Right atrium auricular region (tissue), 2 donors: ENCODE measurements around the gene MAP2K5. TPM values are rescaled to one million over a fixed set of nuclear protein-coding genes. Genes with fewer than 3 reads are reported as not detected.

Experiments used
- DNase-seq: peaks from one replicate; pipeline ENCODE4 v3.0.0-alpha.2; 2019; ENCODE audit warnings: low spot score
- H3K27ac ChIP-seq, 2 donors: fragments of 200-600 bp; sonication (generic); 1 replicate in 1 of 2; 2 replicates in 1 of 2; pipeline ENCODE4 v1.5.1; 2016 to 2019
- H3K27me3 ChIP-seq, 2 donors: fragments of 200-600 bp; sonication (generic); one replicate each; pipeline versions ENCODE4 v1.5.1 to v1.6.0; 2017 to 2019
- H3K36me3 ChIP-seq: fragments of 200-600 bp; sonication (generic); one replicate; pipeline ENCODE4 v1.5.1; 2016
- H3K4me1 ChIP-seq, 2 donors: fragments of 200-600 bp; sonication (generic); one replicate each; pipeline versions ENCODE4 v1.5.1 to v1.6.0; 2017 to 2019
- H3K4me3 ChIP-seq, 2 donors: fragments of 200-600 bp; sonication (generic); 1 replicate in 1 of 2; 2 replicates in 1 of 2; pipeline ENCODE4 v1.5.1; 2017 to 2019; ENCODE audit warnings: mild to moderate bottlenecking in 1 of 2, moderate library complexity in 1 of 2
- H3K9me3 ChIP-seq, 2 donors: fragments of 200-600 bp; sonication (generic); one replicate each; pipeline ENCODE4 v1.5.1; 2019
- total RNA-seq, 2 donors: library from RNA; depleted of rRNA; stranded (reverse); fragments of >200 nt; gene quantifications; one replicate each; pipeline ENCODE4 v1.1.0, GENCODE V29; 2016
- TF ChIP-seq, protein P1 (sequence below), 2 donors: fragments of 200-600 bp; sonication (generic); IDR thresholded peaks; one replicate each; pipeline ENCODE4 v1.5.1; 2019; ENCODE audit warnings: antibody characterized with exemption in 2 of 2

The MAP2K5 gene
- total RNA-seq, 2 donors from 2014 or later, result 5.8 to 6.7 TPM

DNA sequence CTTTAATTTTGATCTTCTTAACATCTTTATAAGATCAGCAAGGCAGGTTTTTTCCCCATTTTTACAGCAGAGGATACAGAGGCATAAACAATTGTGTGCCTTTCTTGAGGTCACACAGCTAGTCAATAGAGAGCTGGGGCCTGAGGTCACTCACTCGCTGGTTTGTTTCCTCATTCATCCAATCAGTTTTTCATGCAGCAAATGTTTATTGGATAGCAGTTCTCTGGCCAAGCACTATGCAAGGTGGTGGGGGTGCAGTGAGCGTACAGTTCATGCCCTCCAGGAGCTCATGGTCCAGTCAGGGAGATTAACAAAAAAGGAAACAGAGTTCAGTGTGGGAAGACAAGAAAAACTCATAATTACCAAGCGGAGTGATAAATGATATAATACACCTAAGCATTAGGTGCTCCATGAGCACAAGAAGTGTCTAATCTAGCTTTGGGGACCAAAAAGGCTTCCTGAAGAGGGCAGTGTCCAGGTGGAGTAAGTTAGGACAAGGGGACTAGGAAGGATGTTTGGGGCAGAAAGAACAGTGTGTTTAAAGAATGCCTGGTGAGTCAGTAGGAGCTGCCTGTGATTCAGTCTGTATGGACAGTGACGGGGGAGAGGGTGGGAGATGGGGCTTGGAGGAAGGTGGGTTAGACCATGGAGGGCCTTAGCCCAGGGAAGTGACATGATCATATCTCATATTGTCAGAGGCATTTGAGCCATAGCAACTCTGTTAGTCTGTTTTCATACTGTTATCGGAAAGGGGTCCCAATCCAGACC lies 29.3 kb downstream of the MAP2K5 start:
- H3K27ac ChIP-seq, result no peak overlapping the region
- DNase-seq, result no peak
- H3K4me1 ChIP-seq, result no peaks in the 10 kb centered on the region
- no peaks in the 10 kb centered on the region for H3K36me3 ChIP-seq
- no peak overlapping the region for H3K4me3 ChIP-seq
- no peaks in the 10 kb centered on the region for H3K27me3 ChIP-seq
- TF ChIP-seq, protein P1, sequence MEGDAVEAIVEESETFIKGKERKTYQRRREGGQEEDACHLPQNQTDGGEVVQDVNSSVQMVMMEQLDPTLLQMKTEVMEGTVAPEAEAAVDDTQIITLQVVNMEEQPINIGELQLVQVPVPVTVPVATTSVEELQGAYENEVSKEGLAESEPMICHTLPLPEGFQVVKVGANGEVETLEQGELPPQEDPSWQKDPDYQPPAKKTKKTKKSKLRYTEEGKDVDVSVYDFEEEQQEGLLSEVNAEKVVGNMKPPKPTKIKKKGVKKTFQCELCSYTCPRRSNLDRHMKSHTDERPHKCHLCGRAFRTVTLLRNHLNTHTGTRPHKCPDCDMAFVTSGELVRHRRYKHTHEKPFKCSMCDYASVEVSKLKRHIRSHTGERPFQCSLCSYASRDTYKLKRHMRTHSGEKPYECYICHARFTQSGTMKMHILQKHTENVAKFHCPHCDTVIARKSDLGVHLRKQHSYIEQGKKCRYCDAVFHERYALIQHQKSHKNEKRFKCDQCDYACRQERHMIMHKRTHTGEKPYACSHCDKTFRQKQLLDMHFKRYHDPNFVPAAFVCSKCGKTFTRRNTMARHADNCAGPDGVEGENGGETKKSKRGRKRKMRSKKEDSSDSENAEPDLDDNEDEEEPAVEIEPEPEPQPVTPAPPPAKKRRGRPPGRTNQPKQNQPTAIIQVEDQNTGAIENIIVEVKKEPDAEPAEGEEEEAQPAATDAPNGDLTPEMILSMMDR (IDR thresholded peaks at IDR 0.05), result no peak
- H3K9me3 ChIP-seq, result no peaks in the 10 kb centered on the region

DNA sequence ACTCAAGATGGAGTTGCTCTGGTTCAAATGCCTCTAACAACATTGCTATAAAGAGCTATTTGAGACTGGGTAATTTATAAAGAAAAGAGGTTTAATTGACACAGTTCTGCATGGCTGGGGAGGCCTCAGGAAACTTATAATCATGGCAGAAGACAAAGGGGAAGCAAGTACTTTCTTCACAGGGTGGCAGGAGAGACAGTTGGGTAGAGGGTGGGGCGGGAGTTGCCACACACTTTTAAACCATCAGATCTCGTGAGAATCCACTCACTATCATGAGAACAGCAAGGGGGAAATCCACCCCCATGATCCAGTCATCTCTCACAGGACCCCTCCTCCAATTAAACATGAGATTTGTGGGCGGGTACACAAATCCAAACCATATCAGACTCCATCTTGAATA lies 30.7 kb downstream of the MAP2K5 start:
- no peaks in the 10 kb centered on the region for H3K36me3 ChIP-seq
- TF ChIP-seq, protein P1 (IDR thresholded peaks at IDR 0.05), result no peak
- H3K27me3 ChIP-seq, result no peaks in the 10 kb centered on the region
- H3K4me1 ChIP-seq, result no peaks in the 10 kb centered on the region
- no peak overlapping the region for H3K27ac ChIP-seq
- no peaks in the 10 kb centered on the region for H3K9me3 ChIP-seq
- no peak overlapping the region for H3K4me3 ChIP-seq
- no peak for DNase-seq

DNA sequence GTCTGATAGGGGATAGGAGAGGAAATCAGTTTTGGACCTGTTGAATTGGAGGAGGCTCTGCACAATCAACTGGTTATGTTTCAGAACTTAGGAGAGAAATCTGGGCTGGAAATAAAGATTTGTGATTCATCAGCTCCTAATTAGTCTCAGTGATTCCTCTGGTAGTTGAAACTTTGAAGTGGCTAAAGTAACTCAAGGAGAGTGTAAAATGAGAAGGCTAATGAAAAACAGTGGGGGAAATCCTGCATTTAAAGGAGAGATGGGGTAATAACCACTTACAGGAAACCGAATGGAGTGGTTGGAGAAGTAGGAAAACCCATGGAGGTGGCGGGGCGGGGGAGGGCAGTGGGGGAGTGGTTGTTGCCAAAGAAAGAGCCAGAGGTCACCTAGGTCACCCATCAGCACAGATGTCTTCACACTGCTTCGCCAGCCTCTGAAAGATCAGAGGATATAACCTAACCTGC lies 32.6 kb downstream of the MAP2K5 start:
- TF ChIP-seq, protein P1 (IDR thresholded peaks at IDR 0.05), result no peak
- no peak for DNase-seq
- no peaks in the 10 kb centered on the region for H3K36me3 ChIP-seq
- no peak overlapping the region for H3K27ac ChIP-seq
- no peak overlapping the region for H3K4me3 ChIP-seq
- no peaks in the 10 kb centered on the region for H3K27me3 ChIP-seq
- H3K4me1 ChIP-seq, result no peaks in the 10 kb centered on the region
- no peaks in the 10 kb centered on the region for H3K9me3 ChIP-seq

DNA sequence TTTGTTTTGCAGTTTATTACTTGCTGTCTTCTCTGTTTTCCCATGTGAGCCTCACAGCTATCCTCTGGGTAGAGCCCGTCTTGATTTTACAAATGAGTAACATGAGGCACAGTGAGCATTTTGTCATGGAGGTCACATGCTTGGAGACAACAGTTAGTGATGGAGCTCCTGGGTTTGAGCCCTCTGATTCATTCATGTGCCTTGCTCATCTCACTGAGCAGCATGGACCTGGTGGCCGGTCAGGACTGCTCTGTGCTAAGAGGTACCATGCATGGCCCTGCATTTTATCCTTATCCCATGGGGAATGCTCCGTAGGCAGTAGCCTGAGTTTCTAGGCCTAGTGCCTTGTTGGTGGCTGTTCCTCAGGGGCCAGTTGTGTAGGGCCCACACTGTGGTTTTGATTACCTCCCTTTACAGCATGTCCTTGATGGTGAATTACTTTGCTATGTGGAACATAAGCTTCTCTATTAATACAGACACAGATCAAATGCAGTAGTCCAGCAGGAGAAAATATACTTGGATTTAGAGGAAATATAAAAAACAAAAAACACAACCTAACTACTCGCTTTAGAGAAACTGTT lies 35.6 kb downstream of the MAP2K5 start:
- Histone ChIP-seq H3K27ac (no peak overlapping the region), H3K36me3 (no peaks in the 10 kb centered on the region), H3K4me3 (no peak overlapping the region), H3K27me3 (no peaks in the 10 kb centered on the region), H3K4me1 (no peaks in the 10 kb centered on the region), H3K9me3 (no peaks in the 10 kb centered on the region)
- TF ChIP-seq, protein P1 (IDR thresholded peaks at IDR 0.05), result no peak
- no peak for DNase-seq

DNA sequence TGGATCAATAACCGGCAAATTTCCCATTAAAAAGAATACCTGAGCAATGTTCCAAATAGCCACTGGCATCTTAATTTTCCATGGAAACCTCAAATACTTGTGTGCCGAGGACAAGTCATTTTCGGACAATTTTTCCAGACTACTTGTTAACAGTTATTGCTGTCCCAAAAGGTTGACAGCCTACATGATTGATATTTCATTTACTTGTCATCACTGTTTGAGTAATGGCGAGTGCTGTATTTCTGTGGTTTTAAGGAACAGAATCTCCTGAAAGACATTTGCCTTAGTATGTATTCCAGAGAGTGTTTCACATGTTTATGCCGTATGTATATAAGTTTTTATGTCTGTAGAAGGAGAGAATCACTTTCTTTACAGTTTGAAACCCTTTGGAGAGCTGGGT lies 36.7 kb downstream of the MAP2K5 start:
- TF ChIP-seq, protein P1 (IDR thresholded peaks at IDR 0.05), result no peak
- H3K4me1 ChIP-seq, result no peaks in the 10 kb centered on the region
- DNase-seq, result no peak
- no peak overlapping the region for H3K27ac ChIP-seq
- no peak overlapping the region for H3K4me3 ChIP-seq
- no peaks in the 10 kb centered on the region for H3K27me3 ChIP-seq
- no peaks in the 10 kb centered on the region for H3K36me3 ChIP-seq
- no peaks in the 10 kb centered on the region for H3K9me3 ChIP-seq
